GM12874 (cell line): ENCODE data around the gene SPRR2E.

Experiments used
- CTCF ChIP-seq: IDR thresholded peaks from 2 replicates; pipeline ENCODE4 v1.5.1; 2011; ENCODE audit warnings: low read depth, mild to moderate bottlenecking, control low read depth, low read length, moderate library complexity; ENCODE audit not compliant: insufficient read depth

Gene SPRR2E

DNA sequence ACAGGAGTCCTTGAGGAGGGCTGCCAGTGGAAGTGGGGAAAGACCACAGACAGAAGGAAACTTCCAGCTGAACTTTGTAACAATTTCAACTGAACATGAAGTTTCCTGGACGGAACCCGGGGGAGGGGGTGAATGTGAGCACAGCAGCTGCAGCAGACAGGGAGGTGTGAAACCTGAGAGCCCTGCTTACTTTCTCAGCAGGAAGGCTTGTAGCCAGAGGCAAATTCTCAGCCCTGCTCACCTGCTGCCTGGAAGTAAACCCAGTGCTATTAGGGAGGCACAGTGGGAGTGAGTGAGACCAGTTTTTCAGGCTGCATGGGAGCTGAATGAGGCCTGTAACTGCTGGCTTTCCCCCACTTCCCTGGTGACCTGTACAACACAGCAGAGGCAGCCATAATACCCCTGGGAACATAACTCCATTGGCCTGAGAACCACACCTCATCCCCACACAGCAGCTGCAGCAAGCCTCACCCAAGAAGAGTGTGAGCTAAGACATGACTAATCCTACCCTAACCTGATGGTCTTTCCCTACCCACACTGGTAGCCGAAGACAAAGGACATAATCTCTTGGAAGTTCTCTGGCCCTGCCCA, 28.6 kb upstream of the SPRR2E start:
- TF ChIP-seq CTCF: no peak

DNA sequence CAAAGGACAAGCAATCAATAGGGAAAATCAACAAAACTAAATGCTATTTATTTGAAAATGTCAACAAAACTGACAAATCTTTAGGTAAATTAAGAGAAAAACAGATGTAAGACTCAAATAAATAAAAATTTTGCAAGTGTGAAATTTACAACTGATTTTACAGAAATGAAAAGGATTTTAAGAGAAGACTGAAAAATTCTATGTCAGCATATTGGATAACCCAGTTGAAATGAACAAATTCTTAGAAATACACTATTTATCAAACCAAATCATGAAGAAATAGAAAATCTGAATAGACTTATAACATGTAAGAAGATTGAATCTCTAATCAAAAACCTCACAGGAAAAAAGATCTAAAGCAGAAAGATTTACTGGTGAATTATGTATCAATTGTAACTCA, 26.6 kb upstream of the SPRR2E start:
- no peak for TF ChIP-seq CTCF

DNA sequence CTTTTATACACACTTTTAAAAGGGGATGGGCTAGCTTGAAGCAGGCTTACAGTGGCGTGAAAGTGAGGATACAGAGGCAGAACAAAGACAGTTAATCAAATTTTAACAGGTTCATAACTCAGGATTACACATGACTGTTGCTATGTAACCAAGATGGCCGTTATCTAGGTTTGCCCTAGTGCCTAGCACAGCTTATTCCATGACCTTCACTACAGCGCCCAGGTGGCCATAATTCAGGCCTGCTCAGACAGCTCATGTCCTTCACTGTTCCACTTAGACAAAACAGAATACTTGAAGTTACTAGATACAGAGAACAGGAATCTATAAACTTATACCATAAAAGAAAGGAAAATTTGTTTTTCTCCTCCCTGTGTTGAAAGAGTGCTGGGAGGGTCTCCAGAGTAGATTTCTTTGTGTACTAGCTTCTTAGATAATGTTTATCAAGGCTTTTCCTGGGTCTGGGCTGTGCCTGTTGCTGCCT, 25.2 kb upstream of the SPRR2E start:
- TF ChIP-seq CTCF: no peak

DNA sequence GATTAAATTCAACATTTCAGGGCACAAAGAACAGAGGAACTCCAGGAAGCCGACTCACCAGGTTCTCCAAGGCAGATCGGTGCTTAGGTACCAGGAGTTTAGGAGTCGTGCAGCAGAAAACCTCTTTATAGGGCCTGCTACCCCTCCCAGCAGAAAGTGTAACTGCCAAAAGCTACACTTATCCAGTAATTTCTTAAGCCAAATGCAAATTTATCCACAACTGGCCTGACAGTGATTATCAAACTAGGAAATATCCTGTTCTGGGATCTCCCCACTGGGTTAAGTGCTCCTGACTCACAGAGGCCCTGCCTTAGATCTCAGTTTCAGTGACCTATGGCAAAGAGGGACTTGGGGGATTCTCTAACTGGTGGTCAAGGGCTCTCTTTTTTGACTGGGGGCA, 19.1 kb upstream of the SPRR2E start, which contains the start of gene SPRR2F:
TSS of gene SPRR2F (minus strand) at position 101 of the 400 bp plus-strand sequence. CDS start 783 bp downstream, outside the sequence.
- no peak for TF ChIP-seq CTCF

- no peak for TF ChIP-seq CTCF
Measured at GRCh38 chr1:153100245-153100644, 5.9 kb upstream of the SPRR2E start.

GRCh38 chr1:153099461-153100045, 5.2 kb upstream of the SPRR2E start:
- TF ChIP-seq CTCF: no peak

DNA sequence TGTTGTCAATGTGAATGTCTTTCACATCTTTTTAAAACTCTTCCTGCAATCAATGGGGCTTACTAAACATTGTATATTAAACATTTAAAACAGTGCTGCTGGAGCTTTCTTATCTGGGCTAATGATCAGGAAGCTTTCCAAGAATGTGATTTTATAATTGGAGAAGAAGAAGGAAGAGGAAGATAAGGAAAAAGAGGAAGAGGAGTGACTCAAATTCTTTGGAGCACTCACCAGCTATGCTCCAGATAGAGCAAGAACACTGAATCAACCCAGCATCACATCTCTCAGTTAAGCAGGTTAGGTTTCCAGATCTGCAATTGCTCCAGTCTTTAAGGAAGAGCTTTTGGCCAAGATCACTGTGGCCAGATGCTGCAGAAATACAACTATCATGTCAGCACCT, 1.4 kb upstream of the SPRR2E start:
- TF ChIP-seq CTCF: no peak
